Measurements from ENCODE around the gene SH2D3A. TPM values are rescaled to one million over a fixed set of nuclear protein-coding genes. Genes with fewer than 3 reads are reported as not detected.
"Not testable (repeated sequence)": the region's sequence is repeated elsewhere in the genome, so short reads cannot be mapped to it uniquely, and the experiment has no call there.

Gene SH2D3A
- polyA plus RNA-seq (ENCODE audit: insufficient read length in 12 of 12), result 1 to 10 TPM in 7 of 12 donors, under 1 TPM in 4, not detected in 1; 0.39 to 9.3 (median 1.1) TPM
- long read RNA-seq, donor 1, partial matches to known transcripts, result 0 of 2 reads
- long read RNA-seq, donor 1, other reads (novel, unspliced or antisense), result 0 of 2 reads
- long read RNA-seq, donor 2, result 0 reads
- long read RNA-seq, donor 3, result 0 reads
- long read RNA-seq, donor 4, result 0 reads
- long read RNA-seq, donor 5, result 0 reads
- long read RNA-seq, donor 6, result 0 reads
- long read RNA-seq, donor 7, result 0 reads
- long read RNA-seq, donor 8, result 0 reads
- long read RNA-seq, donor 9, result 0 reads
- long read RNA-seq, donor 10, result 0 reads
- long read RNA-seq, donor 11, result 0 reads

GRCh38 chr19:6767357-6768235 is at the start of gene SH2D3A:
TSS of gene SH2D3A (minus strand) at chr19:6767435. CDS start at chr19:6763748, 3,687 bp downstream.
- DNase-seq, result no peak

GRCh38 chr19:6813659-6814058 is 46.4 kb upstream of the SH2D3A start:
- DNase-seq, result no peak

DNA sequence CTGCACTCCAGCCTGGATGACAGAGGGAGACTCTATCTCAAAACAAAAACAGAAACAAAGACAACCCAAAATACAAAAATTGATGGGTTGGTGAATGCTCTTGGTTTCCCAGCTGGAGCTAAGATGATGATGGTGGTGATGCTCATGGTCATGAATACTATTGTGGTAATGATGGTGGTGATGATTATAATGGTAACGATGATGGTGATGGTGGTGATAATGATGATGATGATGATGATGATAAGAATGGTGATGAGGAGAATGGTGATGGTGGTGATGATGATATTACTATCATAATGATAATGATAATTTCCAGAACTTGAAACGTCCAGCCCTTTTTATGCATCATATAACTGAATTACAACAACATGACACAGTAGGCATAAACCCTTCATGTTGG is 45.4 kb upstream of the SH2D3A start:
- no peak for DNase-seq

DNA sequence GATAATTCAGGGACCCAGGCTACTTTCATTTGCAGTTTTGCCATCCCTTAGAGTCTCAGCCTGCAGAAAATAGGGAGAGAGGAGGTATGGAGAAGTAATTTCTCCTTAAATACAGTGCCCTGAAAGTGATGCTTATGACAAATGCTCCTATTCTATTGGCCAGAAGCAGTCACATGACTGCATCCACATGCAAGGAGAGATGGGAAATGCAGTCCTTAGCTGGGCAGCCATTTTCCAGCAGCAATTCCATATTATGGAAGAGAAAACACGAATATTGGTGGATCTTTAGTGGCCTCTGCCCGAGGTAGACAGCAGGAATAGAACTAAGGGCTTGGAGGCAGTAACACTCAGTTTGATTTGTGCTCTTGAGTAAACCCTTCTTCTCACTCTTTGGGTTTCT is 44.7 kb upstream of the SH2D3A start:
- no peak for DNase-seq

- DNase-seq, result no peak
Observed at GRCh38 chr19:6811378-6811777, 44.1 kb upstream of the SH2D3A start.

DNA sequence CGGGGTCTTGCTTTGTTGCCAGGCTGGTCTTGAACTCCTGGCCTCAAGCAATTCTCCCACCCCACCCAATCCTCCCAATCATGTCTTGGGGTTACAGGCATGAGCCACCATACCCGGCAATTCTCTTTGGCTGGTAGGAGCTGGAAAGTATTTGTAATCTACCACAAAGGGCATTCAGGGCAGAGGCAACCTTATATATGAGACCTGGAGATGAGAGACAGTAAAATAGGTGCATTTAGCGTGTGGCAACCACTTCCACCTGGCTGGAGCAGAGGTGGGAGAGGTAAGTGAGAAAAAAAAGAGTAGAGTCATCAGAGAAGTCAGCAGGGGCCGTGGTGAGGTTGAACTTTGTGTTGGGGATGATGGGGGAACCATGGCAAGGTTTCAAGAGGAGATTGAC is 42.0 kb upstream of the SH2D3A start:
- no peak for DNase-seq

GRCh38 chr19:6808494-6808893 is 41.3 kb upstream of the SH2D3A start:
- DNase-seq, result no peak

- no peak for DNase-seq
Observed at GRCh38 chr19:6807291-6807690, 40.1 kb upstream of the SH2D3A start.

DNA sequence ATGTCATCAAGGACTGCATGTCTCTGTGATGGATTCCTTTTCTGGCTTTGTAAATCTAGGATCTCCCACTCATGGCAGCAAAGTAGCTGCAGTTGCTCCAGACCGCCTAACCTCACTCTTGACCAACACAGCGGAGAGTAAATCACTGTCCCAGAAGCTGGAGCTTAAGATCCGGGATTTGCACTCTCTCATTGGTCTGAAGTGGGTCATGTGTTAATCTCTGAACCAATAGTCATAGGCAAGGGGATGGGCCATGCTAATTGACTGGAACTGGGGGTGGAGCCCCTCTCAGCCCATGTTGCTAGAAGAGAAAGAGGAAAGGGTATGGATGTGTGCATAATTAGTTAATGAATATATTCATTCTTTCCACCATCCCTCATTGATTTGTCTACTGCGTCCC is 39.3 kb upstream of the SH2D3A start:
- no peak for DNase-seq

- DNase-seq, result no peak
Observed at GRCh38 chr19:6803036-6803404, 35.8 kb upstream of the SH2D3A start.

GRCh38 chr19:6802336-6803035 is 35.3 kb upstream of the SH2D3A start:
- peak; percentile 11 for DNase-seq

- DNase-seq, result peak; percentile 41
Observed at GRCh38 chr19:6801485-6802086, 34.4 kb upstream of the SH2D3A start.

- no peak for DNase-seq
Observed at GRCh38 chr19:6800991-6801484, 33.8 kb upstream of the SH2D3A start.

DNA sequence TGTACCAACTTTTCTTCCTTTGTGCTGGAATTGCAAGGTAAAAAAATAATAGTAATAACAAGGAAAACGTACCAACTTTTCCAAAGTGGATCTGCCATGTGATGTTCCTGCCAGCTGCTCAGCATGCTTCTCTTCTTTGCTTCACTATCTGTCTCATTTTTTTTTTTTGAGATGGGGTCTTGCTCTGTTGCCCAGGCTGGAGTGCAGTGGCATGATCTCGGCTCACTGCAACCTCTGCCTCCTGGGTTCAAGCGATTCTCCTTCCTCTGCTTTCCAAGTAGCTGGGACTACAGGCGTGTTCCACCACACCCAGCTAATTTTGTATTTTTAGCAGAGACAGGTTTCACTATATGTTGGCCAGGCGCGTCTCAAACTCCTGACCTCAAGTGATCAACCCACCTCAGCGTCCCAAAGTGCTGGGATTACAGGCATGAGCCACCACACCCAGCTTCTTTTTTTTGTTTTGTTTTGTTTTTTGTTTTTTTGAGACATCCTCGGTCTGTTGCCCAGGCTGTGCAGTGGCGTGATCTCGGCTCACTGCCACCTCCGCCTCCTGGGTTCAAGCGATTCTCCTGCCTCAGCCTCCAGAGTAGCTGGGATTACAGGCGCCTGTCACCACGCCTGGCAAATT is 33.0 kb upstream of the SH2D3A start:
- not testable (repeated sequence) for DNase-seq

- no peak for DNase-seq
Observed at GRCh38 chr19:6797646-6798045, 30.4 kb upstream of the SH2D3A start.

GRCh38 chr19:6796278-6796677 is 29.0 kb upstream of the SH2D3A start:
- no peak for DNase-seq

DNA sequence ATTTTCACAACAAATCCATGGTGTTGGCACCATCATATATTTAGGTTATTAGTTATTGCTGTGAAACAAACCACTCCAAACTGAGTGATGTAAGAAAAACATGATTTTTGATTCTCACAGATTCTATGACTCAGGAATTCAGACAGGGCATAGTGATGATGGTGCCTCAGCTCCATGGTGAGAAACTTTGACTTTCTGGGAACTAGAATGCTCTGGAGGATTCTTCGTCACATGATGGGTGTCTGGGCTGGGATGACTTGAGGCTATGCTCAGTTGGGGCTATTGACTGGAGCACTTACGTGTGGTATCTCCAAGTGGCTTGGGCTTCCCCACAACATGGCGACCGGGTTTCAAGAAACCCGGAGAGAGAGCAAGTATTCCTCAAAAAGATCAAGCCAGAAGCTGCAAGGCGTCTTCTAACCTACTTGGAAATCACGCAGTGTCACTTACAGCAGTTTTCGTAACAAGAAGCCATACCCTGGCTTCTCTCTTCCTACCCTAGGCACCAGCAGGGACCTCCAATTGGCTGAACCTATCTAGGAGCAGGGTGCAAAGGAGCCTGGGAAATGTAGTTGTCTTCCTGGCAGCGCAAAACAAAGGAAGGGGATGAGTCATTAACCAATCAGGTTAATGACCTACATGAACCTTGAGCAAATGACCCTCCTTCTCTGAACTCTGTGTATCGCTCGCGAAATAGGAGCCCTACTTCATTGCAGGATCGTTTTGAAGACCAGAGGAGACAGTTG is 27.6 kb upstream of the SH2D3A start:
- DNase-seq, result no peak

DNA sequence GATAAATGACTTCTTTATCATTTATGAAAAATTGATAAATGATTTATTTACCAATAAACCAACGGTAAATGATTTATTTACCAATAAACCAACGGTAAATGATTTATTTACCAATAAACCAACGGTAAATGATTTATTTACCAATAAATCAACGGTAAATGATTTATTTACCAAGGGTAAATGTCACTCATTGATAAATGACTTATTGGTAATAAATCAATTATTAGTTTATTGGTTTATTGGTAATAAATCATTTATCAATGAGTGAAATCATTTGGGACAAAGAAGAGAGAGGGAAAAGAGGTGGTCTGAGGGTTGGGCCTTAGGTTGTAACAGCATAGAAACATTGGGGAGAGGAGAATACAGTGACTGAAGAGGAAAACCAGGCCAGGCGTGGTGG is 26.7 kb upstream of the SH2D3A start:
- DNase-seq, result no peak

DNA sequence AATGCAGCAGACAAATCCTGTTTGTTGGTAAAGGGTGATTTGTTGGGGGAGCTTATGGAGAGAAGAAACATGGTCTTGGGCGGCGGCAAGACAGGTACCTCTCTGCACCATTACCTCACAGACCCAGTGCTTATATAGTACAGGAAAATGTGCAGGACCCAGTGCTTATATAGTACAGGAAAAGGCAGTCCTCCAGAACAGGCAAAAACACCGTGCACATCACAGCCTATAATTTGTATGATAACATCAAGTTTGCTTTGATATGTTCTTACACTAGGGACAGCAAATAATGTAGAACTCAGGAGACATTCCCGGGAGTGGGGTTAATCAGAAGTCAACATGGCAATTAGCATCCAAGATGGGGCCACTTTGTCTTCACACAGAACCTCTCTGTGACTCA is 26.2 kb upstream of the SH2D3A start:
- DNase-seq, result no peak

GRCh38 chr19:6791237-6791636 is 24.0 kb upstream of the SH2D3A start:
- DNase-seq, result no peak
